Omental fat pad (tissue), 4 donors: Measurements from ENCODE around the gene LMBR1L. TPM values are rescaled to one million over a fixed set of nuclear protein-coding genes. Genes with fewer than 3 reads are reported as not detected.

Source experiments
- ATAC-seq: fragments of 150-250 bp; one replicate; pipeline ENCODE4 v1.9.1; 2016; ENCODE audit warnings: mild to moderate bottlenecking, moderate library complexity; ENCODE audit not compliant: low FRiP score
- DNase-seq: peaks from one replicate; pipeline ENCODE4 v3.0.0-alpha.2; 2019; ENCODE audit warnings: low spot score
- CTCF ChIP-seq, 3 donors: fragments of 450-650 bp; IDR thresholded peaks; one replicate each; pipeline ENCODE4 v1.5.1; 2016 to 2017; ENCODE audit warnings: antibody characterized with exemption in 3 of 3, mild to moderate bottlenecking in 3 of 3, moderate library complexity in 2 of 3
- total RNA-seq, 4 donors: library from RNA; depleted of rRNA; stranded (reverse); fragments of >200 nt; gene quantifications; one replicate each; pipeline ENCODE4 v1.1.0, GENCODE V29; 2016

LMBR1L gene
- total RNA-seq, 4 donors from 2014 or later = 23.2 to 68.4 (median 37.8) TPM

GRCh38 chr12:49058366-49059044 is 52.1 kb downstream of the LMBR1L start:
- no peak for TF ChIP-seq CTCF (IDR thresholded peaks at IDR 0.05)
- DNase-seq (no peak), ATAC-seq (no peak)

- ATAC-seq (no peak), DNase-seq (no peak)
- no peak for TF ChIP-seq CTCF (IDR thresholded peaks at IDR 0.05)
Observed at GRCh38 chr12:49057888-49058287, 52.8 kb downstream of the LMBR1L start.

- no peak for TF ChIP-seq CTCF (IDR thresholded peaks at IDR 0.05)
- peak; percentile 24 for ATAC-seq
- no peak for DNase-seq
Observed at GRCh38 chr12:49055978-49056754, 54.5 kb downstream of the LMBR1L start.

GRCh38 chr12:49055092-49055491 is 55.6 kb downstream of the LMBR1L start:
- no peak for ATAC-seq
- no peak for DNase-seq
- no peak for TF ChIP-seq CTCF (IDR thresholded peaks at IDR 0.05)

- TF ChIP-seq CTCF (IDR thresholded peaks at IDR 0.05) = no peak
- DNase-seq (no peak), ATAC-seq (no peak)
Observed at GRCh38 chr12:49054524-49054923, 56.1 kb downstream of the LMBR1L start.

GRCh38 chr12:49054096-49054495 is 56.6 kb downstream of the LMBR1L start:
- DNase-seq (no peak), ATAC-seq (no peak)
- TF ChIP-seq CTCF (IDR thresholded peaks at IDR 0.05) = no peak
